Mesendoderm (in vitro differentiated cells): ENCODE data around the gene CFI.

Experiments
- DNase-seq: peaks from one replicate; pipeline ENCODE4 v3.0.0; 2013
- H2AK5ac ChIP-seq: 2 replicates; pipeline ENCODE4 v1.6.1; 2013; ENCODE audit warnings: low read length, inconsistent platforms
- H2BK120ac ChIP-seq: 2 replicates; pipeline ENCODE4 v1.6.1; 2013; ENCODE audit warnings: low read depth, mild to moderate bottlenecking, low read length, moderate library complexity, mixed read lengths
- H2BK15ac ChIP-seq: replicated peaks from 2 replicates; pipeline ENCODE4 v1.6.1; 2013; ENCODE audit warnings: low read depth, mild to moderate bottlenecking, moderate library complexity
- H2BK5ac ChIP-seq: 2 replicates; pipeline ENCODE4 v1.6.1; 2013; ENCODE audit warnings: low read length, inconsistent platforms
- H3K18ac ChIP-seq: 2 replicates; pipeline ENCODE4 v1.6.1; 2013; ENCODE audit warnings: mild to moderate bottlenecking, low read length, mixed read lengths
- H3K23ac ChIP-seq: one replicate; pipeline ENCODE4 v1.6.1; 2013; ENCODE audit warnings: low read length
- H3K27ac ChIP-seq: 2 replicates; pipeline ENCODE4 v1.5.1; 2013; ENCODE audit warnings: low read depth, mild to moderate bottlenecking, inconsistent platforms, low read length, moderate library complexity
- H3K27me3 ChIP-seq: 2 replicates; pipeline ENCODE4 v1.6.1; 2013; ENCODE audit warnings: low read length, control low read depth, mild to moderate bottlenecking, inconsistent platforms; ENCODE audit not compliant: insufficient read depth, poor library complexity
- H3K36me3 ChIP-seq: 2 replicates; pipeline ENCODE4 v1.6.1; 2013; ENCODE audit warnings: low read length, inconsistent platforms; ENCODE audit not compliant: control insufficient read depth, insufficient read depth
- H3K4ac ChIP-seq: one replicate; pipeline ENCODE4 v1.6.1; 2013; ENCODE audit warnings: low read depth, mild to moderate bottlenecking, low read length, moderate library complexity
- H3K4me1 ChIP-seq: 2 replicates; pipeline ENCODE4 v1.6.1; 2013; ENCODE audit warnings: low read depth, low read length, inconsistent platforms; ENCODE audit not compliant: control insufficient read depth
- H3K4me2 ChIP-seq: 2 replicates; pipeline ENCODE4 v1.6.1; 2013; ENCODE audit warnings: low read length
- H3K4me3 ChIP-seq: 2 replicates; pipeline ENCODE4 v1.5.1; 2013; ENCODE audit warnings: mild to moderate bottlenecking, low read length
- H3K56ac ChIP-seq: one replicate; pipeline ENCODE4 v1.6.1; 2013; ENCODE audit warnings: low read length
- H3K79me1 ChIP-seq: 2 replicates; pipeline ENCODE4 v1.6.1; 2013; ENCODE audit warnings: low read length, inconsistent platforms
- H3K79me2 ChIP-seq: 2 replicates; pipeline ENCODE4 v1.6.1; 2013; ENCODE audit warnings: mild to moderate bottlenecking, low read length; ENCODE audit not compliant: control insufficient read depth, insufficient read depth
- H3K9ac ChIP-seq: 2 replicates; pipeline ENCODE4 v1.6.1; 2013; ENCODE audit warnings: low read length, inconsistent platforms
- H4K5ac ChIP-seq: one replicate; pipeline ENCODE4 v1.6.1; 2013; ENCODE audit warnings: low read length
- H4K8ac ChIP-seq: one replicate; pipeline ENCODE4 v1.6.1; 2013; ENCODE audit warnings: low read depth, mild to moderate bottlenecking, control low read depth, low read length, moderate library complexity
- WGBS: extraction: QIAGEN DNeasy Blood & Tissue Kit; methylation state at CpG from one replicate; pipeline ENCODE4 v1.1.7; 2013; ENCODE audit warnings: low lambda C conversion rate, missing lambda C conversion rate; ENCODE audit not compliant: insufficient coverage; ENCODE audit errors: extremely low coverage; 5-methylcytosine and 5-hydroxymethylcytosine counted together

CFI gene

GRCh38 chr4:109750652-109751244 is 51.1 kb downstream of the CFI start:
- Histone ChIP-seq H3K27me3 (no peaks in the 10 kb centered on the region), H3K23ac (no peak overlapping the region), H3K27ac (no peak overlapping the region), H3K4me1 (no peaks in the 10 kb centered on the region), H3K18ac (no peak overlapping the region), H3K9ac (no peak overlapping the region), H4K8ac (no peak overlapping the region), H2BK120ac (no peak overlapping the region), H2AK5ac (no peak overlapping the region), H3K4ac (no peak overlapping the region), H3K79me2 (no peaks in the 10 kb centered on the region), H3K36me3 (no peaks in the 10 kb centered on the region), H2BK5ac (no peak overlapping the region), H4K5ac (no peak overlapping the region), H3K56ac (no peak overlapping the region), H2BK15ac (no peak overlapping the region), H3K4me2 (no peak overlapping the region), H3K79me1 (no peaks in the 10 kb centered on the region), H3K4me3 (no peak overlapping the region)
- no CpG with 5 or more reads among the region's 4 CpGs for WGBS
- no peak for DNase-seq

- Histone ChIP-seq H3K9ac (no peak overlapping the region), H3K4ac (no peak overlapping the region), H4K5ac (no peak overlapping the region), H3K27me3 (no peaks in the 10 kb centered on the region), H2AK5ac (no peak overlapping the region), H3K23ac (no peak overlapping the region), H3K18ac (no peak overlapping the region), H3K4me2 (no peak overlapping the region), H3K4me3 (no peak overlapping the region), H3K4me1 (no peaks in the 10 kb centered on the region), H3K79me1 (no peaks in the 10 kb centered on the region), H2BK120ac (no peak overlapping the region), H3K27ac (no peak overlapping the region), H2BK15ac (no peak overlapping the region), H2BK5ac (no peak overlapping the region), H3K56ac (no peak overlapping the region), H3K79me2 (no peaks in the 10 kb centered on the region), H4K8ac (no peak overlapping the region), H3K36me3 (no peaks in the 10 kb centered on the region)
- WGBS = no CpG with 5 or more reads among the region's 7 CpGs
- no peak for DNase-seq
These were observed 52.3 kb downstream of the CFI start for GRCh38 chr4:109749388-109750082.

GRCh38 chr4:109748114-109748513 is 53.7 kb downstream of the CFI start:
- no peaks in the 10 kb centered on the region for H3K27me3 ChIP-seq
- H2AK5ac ChIP-seq = no peak overlapping the region
- H2BK15ac ChIP-seq = no peak overlapping the region
- H4K8ac ChIP-seq = no peak overlapping the region
- no peak overlapping the region for H2BK120ac ChIP-seq
- no peaks in the 10 kb centered on the region for H3K36me3 ChIP-seq
- H3K4me1 ChIP-seq = no peaks in the 10 kb centered on the region
- DNase-seq = no peak
- H3K9ac ChIP-seq = no peak overlapping the region
- WGBS = no CpG with 5 or more reads among the region's 1 CpG
- H4K5ac ChIP-seq = no peak overlapping the region
- no peak overlapping the region for H3K27ac ChIP-seq
- no peaks in the 10 kb centered on the region for H3K79me2 ChIP-seq
- H3K56ac ChIP-seq = no peak overlapping the region
- H3K4me3 ChIP-seq = no peak overlapping the region
- no peak overlapping the region for H3K4ac ChIP-seq
- H3K4me2 ChIP-seq = no peak overlapping the region
- no peak overlapping the region for H3K18ac ChIP-seq
- no peak overlapping the region for H3K23ac ChIP-seq
- H2BK5ac ChIP-seq = no peak overlapping the region
- no peaks in the 10 kb centered on the region for H3K79me1 ChIP-seq

- no peak overlapping the region for H3K18ac ChIP-seq
- H3K27me3 ChIP-seq = no peaks in the 10 kb centered on the region
- DNase-seq = no peak
- WGBS = no CpG with 5 or more reads among the region's 2 CpGs
- no peak overlapping the region for H3K27ac ChIP-seq
- no peaks in the 10 kb centered on the region for H3K79me1 ChIP-seq
- no peaks in the 10 kb centered on the region for H3K36me3 ChIP-seq
- no peak overlapping the region for H3K4ac ChIP-seq
- no peak overlapping the region for H3K56ac ChIP-seq
- no peak overlapping the region for H3K4me3 ChIP-seq
- H2AK5ac ChIP-seq = no peak overlapping the region
- H4K8ac ChIP-seq = no peak overlapping the region
- no peaks in the 10 kb centered on the region for H3K4me1 ChIP-seq
- no peak overlapping the region for H4K5ac ChIP-seq
- no peaks in the 10 kb centered on the region for H3K79me2 ChIP-seq
- H3K23ac ChIP-seq = no peak overlapping the region
- no peak overlapping the region for H2BK5ac ChIP-seq
- H3K4me2 ChIP-seq = no peak overlapping the region
- H2BK15ac ChIP-seq = no peak overlapping the region
- H3K9ac ChIP-seq = no peak overlapping the region
- H2BK120ac ChIP-seq = no peak overlapping the region
These were observed 55.1 kb downstream of the CFI start for GRCh38 chr4:109746728-109747127.

GRCh38 chr4:109745830-109746229 is 56.0 kb downstream of the CFI start:
- Histone ChIP-seq H2BK120ac (no peak overlapping the region), H3K18ac (no peak overlapping the region), H2BK15ac (no peak overlapping the region), H3K4me1 (no peaks in the 10 kb centered on the region), H3K56ac (no peak overlapping the region), H3K4me2 (no peak overlapping the region), H3K27ac (no peak overlapping the region), H4K8ac (no peak overlapping the region), H3K79me2 (no peaks in the 10 kb centered on the region), H3K9ac (no peak overlapping the region), H3K27me3 (no peaks in the 10 kb centered on the region), H2AK5ac (no peak overlapping the region), H3K79me1 (no peaks in the 10 kb centered on the region), H2BK5ac (no peak overlapping the region), H3K4me3 (no peak overlapping the region), H3K36me3 (no peaks in the 10 kb centered on the region), H3K4ac (no peak overlapping the region), H3K23ac (no peak overlapping the region), H4K5ac (no peak overlapping the region)
- DNase-seq = no peak

GRCh38 chr4:109739547-109739946 is 62.3 kb downstream of the CFI start:
- Histone ChIP-seq H3K4me3 (no peak overlapping the region), H3K9ac (no peak overlapping the region), H3K4me2 (no peak overlapping the region), H4K5ac (no peak overlapping the region), H3K27ac (no peak overlapping the region), H3K23ac (no peak overlapping the region), H4K8ac (no peak overlapping the region), H2BK120ac (no peak overlapping the region), H3K79me1 (no peaks in the 10 kb centered on the region), H3K56ac (no peak overlapping the region), H2AK5ac (no peak overlapping the region), H3K18ac (no peak overlapping the region), H3K4me1 (no peaks in the 10 kb centered on the region), H2BK5ac (no peak overlapping the region), H3K79me2 (no peaks in the 10 kb centered on the region), H3K36me3 (no peaks in the 10 kb centered on the region), H3K4ac (no peak overlapping the region), H2BK15ac (no peak overlapping the region), H3K27me3 (no peaks in the 10 kb centered on the region)
- DNase-seq = no peak
- no CpG with 5 or more reads among the region's 3 CpGs for WGBS
